ENCODE results near the gene PHOSPHO2. TPM values are rescaled to one million over a fixed set of nuclear protein-coding genes. Genes with fewer than 3 reads are reported as not detected.

The PHOSPHO2 gene
- total RNA-seq, 1 donor from 2014 or later: 3.2 TPM

GRCh38 chr2:169712791-169713227, 18.5 kb downstream of the PHOSPHO2 start:
- H3K27me3 ChIP-seq (ENCODE audit: low read depth): no peaks in the 10 kb centered on the region
- intact Hi-C loops (cut with micrococcal nuclease): no loop called here
- H3K4me3 ChIP-seq: no peak overlapping the region
- no peak overlapping the region for H3K27ac ChIP-seq (replicated peaks)
- no peak for TF ChIP-seq CTCF (IDR thresholded peaks at IDR 0.05; ENCODE audit: borderline replicate concordance)
- peaks cover 27% of the 10 kb centered on the region for H3K4me1 ChIP-seq
- no peaks in the 10 kb centered on the region for H3K36me3 ChIP-seq
- no peaks in the 10 kb centered on the region for H3K9me3 ChIP-seq (replicated peaks)
- DNase-seq: no peak

- no peaks in the 10 kb centered on the region for H3K36me3 ChIP-seq
- no peak overlapping the region for H3K4me3 ChIP-seq
- H3K4me1 ChIP-seq: peaks cover 27% of the 10 kb centered on the region
- intact Hi-C loops (cut with micrococcal nuclease): no loop called here
- DNase-seq: no peak
- H3K27me3 ChIP-seq (ENCODE audit: low read depth): no peaks in the 10 kb centered on the region
- no peak for TF ChIP-seq CTCF (IDR thresholded peaks at IDR 0.05; ENCODE audit: borderline replicate concordance)
- H3K27ac ChIP-seq (replicated peaks): no peak overlapping the region
- H3K9me3 ChIP-seq (replicated peaks): no peaks in the 10 kb centered on the region
Observed at GRCh38 chr2:169713331-169713730, 19.1 kb downstream of the PHOSPHO2 start.

- intact Hi-C loops (cut with micrococcal nuclease): no loop called here
- H3K4me3 ChIP-seq: no peak overlapping the region
Observed at GRCh38 chr2:169714699-169715098, 20.4 kb downstream of the PHOSPHO2 start.

GRCh38 chr2:169715379-169716237, 21.3 kb downstream of the PHOSPHO2 start:
- no peak overlapping the region for H3K4me3 ChIP-seq
- no peak for TF ChIP-seq CTCF (IDR thresholded peaks at IDR 0.05; ENCODE audit: borderline replicate concordance)
- intact Hi-C loops (cut with micrococcal nuclease): no loop called here
- H3K9me3 ChIP-seq (replicated peaks): no peaks in the 10 kb centered on the region
- peaks cover 27% of the 10 kb centered on the region for H3K4me1 ChIP-seq
- DNase-seq: no peak
- H3K27me3 ChIP-seq (ENCODE audit: low read depth): no peaks in the 10 kb centered on the region
- no peaks in the 10 kb centered on the region for H3K36me3 ChIP-seq
- H3K27ac ChIP-seq (replicated peaks): no peak overlapping the region

More at GRCh38 chr2:169714699-169715098, 20.4 kb downstream of the PHOSPHO2 start:
- Histone ChIP-seq H3K9me3 (replicated peaks) (no peaks in the 10 kb centered on the region), H3K4me1 (peaks cover 27% of the 10 kb centered on the region), H3K27me3 (ENCODE audit: low read depth) (no peaks in the 10 kb centered on the region), H3K27ac (replicated peaks) (no peak overlapping the region), H3K36me3 (no peaks in the 10 kb centered on the region)
- no peak for TF ChIP-seq CTCF (IDR thresholded peaks at IDR 0.05; ENCODE audit: borderline replicate concordance)
- DNase-seq: no peak

- no peak overlapping the region for H3K27ac ChIP-seq (replicated peaks)
- DNase-seq: no peak
- no peaks in the 10 kb centered on the region for H3K9me3 ChIP-seq (replicated peaks)
- no peaks in the 10 kb centered on the region for H3K27me3 ChIP-seq (ENCODE audit: low read depth)
- intact Hi-C loops (cut with micrococcal nuclease): no loop called here
- no peak overlapping the region for H3K4me3 ChIP-seq
- peaks cover 27% of the 10 kb centered on the region for H3K4me1 ChIP-seq
- TF ChIP-seq CTCF (IDR thresholded peaks at IDR 0.05; ENCODE audit: borderline replicate concordance): no peak
- H3K36me3 ChIP-seq: no peaks in the 10 kb centered on the region
Observed at GRCh38 chr2:169716238-169716886, 22.1 kb downstream of the PHOSPHO2 start.
